ENCODE results near the gene PPP2R5C.

PPP2R5C gene

GRCh38 chr14:101899263-101899662, 137.8 kb downstream of the PPP2R5C start:
- no peak for DNase-seq (ENCODE audit: low read depth, low spot score)
- no peak for TF ChIP-seq CTCF (IDR thresholded peaks at IDR 0.05; ENCODE audit: low read depth, low read length)
- H3K4me3 ChIP-seq (ENCODE audit: low read depth, low read length): no peak overlapping the region
- in situ Hi-C loops (cut with HindIII; ENCODE audit: low sequenced_read_pairs): no loop called here

GRCh38 chr14:101900253-101900652, 138.7 kb downstream of the PPP2R5C start:
- no peak for DNase-seq (ENCODE audit: low read depth, low spot score)
- no peak overlapping the region for H3K4me3 ChIP-seq (ENCODE audit: low read depth, low read length)
- in situ Hi-C loops (cut with HindIII; ENCODE audit: low sequenced_read_pairs): no loop called here
- no peak for TF ChIP-seq CTCF (IDR thresholded peaks at IDR 0.05; ENCODE audit: low read depth, low read length)

GRCh38 chr14:101903111-101903561, 141.6 kb downstream of the PPP2R5C start:
- TF ChIP-seq CTCF (IDR thresholded peaks at IDR 0.05; ENCODE audit: low read depth, low read length): no peak
- H3K4me3 ChIP-seq (ENCODE audit: low read depth, low read length): no peak overlapping the region
- in situ Hi-C loops (cut with HindIII; ENCODE audit: low sequenced_read_pairs): no loop called here
- DNase-seq (ENCODE audit: low read depth, low spot score): no peak

GRCh38 chr14:101905614-101906013, 144.1 kb downstream of the PPP2R5C start:
- H3K4me3 ChIP-seq (ENCODE audit: low read depth, low read length): no peak overlapping the region
- no peak for DNase-seq (ENCODE audit: low read depth, low spot score)
- in situ Hi-C loops (cut with HindIII; ENCODE audit: low sequenced_read_pairs): no loop called here
- TF ChIP-seq CTCF (IDR thresholded peaks at IDR 0.05; ENCODE audit: low read depth, low read length): no peak

- in situ Hi-C loops (cut with HindIII; ENCODE audit: low sequenced_read_pairs): no loop called here
- no peak for DNase-seq (ENCODE audit: low read depth, low spot score)
- no peak for TF ChIP-seq CTCF (IDR thresholded peaks at IDR 0.05; ENCODE audit: low read depth, low read length)
- no peak overlapping the region for H3K4me3 ChIP-seq (ENCODE audit: low read depth, low read length)
These were observed 145.1 kb downstream of the PPP2R5C start for GRCh38 chr14:101906645-101907044.

- no peak overlapping the region for H3K4me3 ChIP-seq (ENCODE audit: low read depth, low read length)
- DNase-seq (ENCODE audit: low read depth, low spot score): no peak
- in situ Hi-C loops (cut with HindIII; ENCODE audit: low sequenced_read_pairs): no loop called here
- TF ChIP-seq CTCF (IDR thresholded peaks at IDR 0.05; ENCODE audit: low read depth, low read length): no peak
These were observed 146.1 kb downstream of the PPP2R5C start for GRCh38 chr14:101907619-101908018.

- no peak for TF ChIP-seq CTCF (IDR thresholded peaks at IDR 0.05; ENCODE audit: low read depth, low read length)
- no peak for DNase-seq (ENCODE audit: low read depth, low spot score)
- no peak overlapping the region for H3K4me3 ChIP-seq (ENCODE audit: low read depth, low read length)
- in situ Hi-C loops (cut with HindIII; ENCODE audit: low sequenced_read_pairs): no loop called here
These were observed 147.3 kb downstream of the PPP2R5C start for GRCh38 chr14:101908795-101909194.
